HG03175 (cell line): ENCODE results near the gene GOLM1.

ENCODE experiments used
- ATAC-seq: cut with Tn5 transposase; IDR thresholded peaks from one replicate; pipeline ENCODE4 v1.9.1; 2021; ENCODE audit warnings: mild to moderate bottlenecking, moderate library complexity; ENCODE audit not compliant: unreplicated experiment

GOLM1 gene

DNA sequence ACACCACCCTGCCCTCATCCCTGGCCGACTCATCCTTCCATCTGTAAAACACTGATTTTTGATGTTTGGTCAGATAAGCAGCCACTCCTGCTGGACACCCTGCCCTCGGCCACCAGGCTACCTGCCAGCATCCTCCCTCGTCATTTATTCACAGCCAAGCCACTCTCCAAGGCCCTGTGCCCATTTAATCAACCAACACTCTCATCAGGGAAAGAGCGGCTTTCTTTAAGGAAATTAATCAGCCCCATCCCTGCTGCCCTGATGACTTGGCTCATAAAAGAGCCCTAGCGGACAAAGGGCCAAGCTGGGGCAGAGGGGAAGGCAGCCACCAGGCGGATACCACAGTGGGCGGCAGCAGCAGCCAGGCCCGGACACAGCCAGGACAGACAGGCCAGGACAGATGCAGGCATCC, 52.4 kb downstream of the GOLM1 start:
- ATAC-seq: no peak

DNA sequence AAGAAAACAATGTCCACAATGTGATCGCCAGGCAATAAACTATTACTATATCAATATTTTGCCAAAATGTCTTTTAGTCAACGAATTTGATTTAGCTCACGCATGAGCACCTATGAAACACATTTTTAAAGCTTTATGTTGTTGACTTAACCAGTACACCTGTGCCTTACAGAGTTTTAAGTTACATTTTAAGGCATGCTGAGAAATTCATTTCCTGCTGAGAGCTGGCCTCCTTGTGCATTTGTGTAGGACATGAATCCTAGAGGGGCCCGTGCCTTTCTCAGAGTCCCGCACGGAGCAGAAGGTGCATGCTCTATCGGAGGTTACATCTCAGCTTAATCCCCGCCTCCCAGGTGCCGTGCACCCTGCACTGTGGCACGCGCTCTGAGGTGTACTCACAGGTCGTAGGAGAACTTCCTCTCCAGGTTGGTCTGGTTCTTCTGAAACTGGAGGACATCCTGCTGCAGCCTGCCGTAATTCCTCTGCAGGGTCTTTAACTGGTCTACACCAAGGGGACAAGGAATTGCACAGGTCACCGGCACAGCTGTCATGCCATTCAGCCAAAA, 53.2 kb downstream of the GOLM1 start:
- no peak for ATAC-seq

DNA sequence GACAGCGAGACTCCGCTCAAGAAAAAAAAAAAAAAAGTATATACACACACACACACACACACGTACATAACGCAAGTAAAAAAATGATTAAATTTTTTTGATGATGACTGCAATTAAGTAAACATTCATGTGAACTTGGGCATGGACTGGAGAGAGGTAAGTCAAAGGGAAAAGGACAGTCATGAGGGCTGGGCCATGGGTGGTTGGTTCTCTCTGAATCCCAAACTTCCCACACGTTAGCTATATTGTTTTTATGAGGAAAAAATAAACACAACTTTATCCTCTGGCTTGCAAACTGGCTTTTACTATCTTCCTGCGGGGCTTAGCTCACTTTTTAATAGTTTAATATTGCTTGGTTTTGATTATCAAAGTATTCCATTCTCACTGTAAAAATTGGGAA, 53.7 kb downstream of the GOLM1 start:
- ATAC-seq: no peak

DNA sequence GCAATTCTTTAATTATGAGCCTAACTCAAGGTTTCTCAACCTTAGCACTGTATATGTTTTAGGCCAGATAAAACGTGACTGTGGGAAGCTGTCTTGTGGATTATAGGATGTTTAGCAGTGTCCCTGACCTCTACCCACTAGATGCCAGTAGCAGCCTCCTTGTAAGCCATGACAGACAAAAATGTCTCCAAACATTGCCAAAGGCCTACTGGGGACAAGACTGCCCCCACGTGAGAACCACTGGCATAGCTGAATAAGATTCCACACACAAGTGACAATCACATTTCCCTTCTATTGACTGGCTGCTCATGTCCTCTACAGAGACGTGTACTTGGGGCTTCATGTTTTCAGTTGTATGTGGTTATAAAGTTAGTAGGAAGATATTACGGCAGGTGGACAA, 55.4 kb downstream of the GOLM1 start:
- ATAC-seq: no peak

DNA sequence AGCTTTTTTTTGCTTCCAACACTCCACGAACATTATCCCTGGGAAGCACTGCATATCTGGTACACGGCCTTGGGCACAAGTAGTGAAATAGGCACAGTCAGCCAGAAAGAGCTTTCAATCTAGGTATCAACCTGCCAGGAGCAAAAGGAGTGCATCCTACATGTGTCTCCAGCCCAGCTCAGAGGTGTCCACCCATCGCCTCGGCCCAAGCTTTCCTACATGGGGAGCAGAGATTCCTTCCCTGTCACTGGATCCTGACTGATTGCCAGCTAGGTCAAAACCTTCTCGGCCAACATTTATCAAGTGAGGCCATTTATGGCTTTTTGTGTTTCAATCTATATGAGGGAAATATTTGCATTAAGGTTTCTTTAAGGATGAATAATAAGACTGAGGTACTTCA, 55.8 kb downstream of the GOLM1 start:
- ATAC-seq: no peak

DNA sequence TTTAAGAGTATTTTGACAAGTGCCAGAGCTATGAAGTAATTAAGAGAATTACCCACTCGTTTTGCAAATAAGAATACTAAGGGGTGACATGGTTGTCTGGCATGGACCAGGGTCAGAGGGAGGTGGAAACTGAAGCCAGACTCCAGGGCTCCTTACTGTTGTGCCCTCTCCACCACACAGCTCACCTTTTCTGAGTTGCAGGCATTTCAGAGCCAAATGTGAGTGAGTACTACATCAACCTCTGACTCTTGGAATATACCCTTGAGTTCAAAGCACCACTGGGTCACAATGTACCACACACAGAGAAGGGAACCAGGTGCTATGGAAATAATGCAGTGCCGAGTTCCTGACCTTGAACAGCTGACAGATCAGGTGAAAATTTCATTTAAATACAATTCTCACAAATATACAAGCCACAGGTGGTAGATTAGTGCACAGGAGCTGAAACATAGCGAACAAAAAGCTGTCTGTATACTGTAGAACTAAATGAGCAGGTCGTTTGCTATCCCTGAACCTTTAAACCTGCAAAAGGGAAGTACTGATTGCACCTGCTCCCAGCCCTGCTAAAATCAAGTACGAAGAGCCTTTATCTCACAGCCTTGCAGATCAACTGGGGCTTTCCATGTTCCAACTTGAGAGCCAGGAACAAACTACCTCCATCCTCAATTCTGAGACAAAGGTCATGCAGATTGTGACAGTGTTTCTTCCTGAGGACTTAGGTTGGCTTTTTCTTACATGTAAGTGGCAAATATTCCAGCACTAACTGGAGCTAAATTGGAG, 57.0 kb downstream of the GOLM1 start:
- ATAC-seq: no peak

DNA sequence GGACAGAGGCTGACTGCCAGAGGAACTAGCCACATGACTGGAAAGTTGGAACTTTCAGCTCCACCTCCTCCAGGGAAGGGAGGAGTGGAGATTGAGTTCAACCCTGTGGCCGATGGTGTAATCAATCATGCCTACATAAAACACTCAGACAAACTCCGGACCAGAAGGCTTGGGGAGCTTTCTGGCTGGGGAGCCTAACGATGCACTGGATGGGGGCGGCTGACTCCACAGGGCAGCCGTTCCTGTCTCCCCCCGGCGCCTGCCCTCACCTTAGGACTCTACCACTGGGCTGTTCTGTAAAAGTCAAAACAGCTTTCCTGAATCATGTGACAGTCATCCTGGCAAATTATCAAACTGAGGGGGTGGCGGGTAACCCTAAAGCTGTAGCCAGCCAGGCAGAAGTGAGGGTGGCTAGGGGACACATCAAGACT, 58.0 kb downstream of the GOLM1 start:
- ATAC-seq: no peak

DNA sequence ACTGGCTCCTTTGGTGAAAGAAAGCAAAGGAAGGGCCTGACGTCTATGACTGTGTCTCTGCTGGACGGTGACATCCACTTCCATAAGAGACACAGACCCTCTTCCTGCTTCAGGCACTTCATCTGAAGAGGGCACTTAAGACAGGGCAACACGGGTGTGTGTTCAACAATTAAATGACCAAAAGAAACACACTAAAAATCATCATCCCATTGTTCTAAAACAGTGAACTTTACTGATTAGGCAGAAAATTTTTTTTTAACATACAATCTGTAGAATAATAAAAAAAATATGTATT, 58.5 kb downstream of the GOLM1 start:
- no peak for ATAC-seq

DNA sequence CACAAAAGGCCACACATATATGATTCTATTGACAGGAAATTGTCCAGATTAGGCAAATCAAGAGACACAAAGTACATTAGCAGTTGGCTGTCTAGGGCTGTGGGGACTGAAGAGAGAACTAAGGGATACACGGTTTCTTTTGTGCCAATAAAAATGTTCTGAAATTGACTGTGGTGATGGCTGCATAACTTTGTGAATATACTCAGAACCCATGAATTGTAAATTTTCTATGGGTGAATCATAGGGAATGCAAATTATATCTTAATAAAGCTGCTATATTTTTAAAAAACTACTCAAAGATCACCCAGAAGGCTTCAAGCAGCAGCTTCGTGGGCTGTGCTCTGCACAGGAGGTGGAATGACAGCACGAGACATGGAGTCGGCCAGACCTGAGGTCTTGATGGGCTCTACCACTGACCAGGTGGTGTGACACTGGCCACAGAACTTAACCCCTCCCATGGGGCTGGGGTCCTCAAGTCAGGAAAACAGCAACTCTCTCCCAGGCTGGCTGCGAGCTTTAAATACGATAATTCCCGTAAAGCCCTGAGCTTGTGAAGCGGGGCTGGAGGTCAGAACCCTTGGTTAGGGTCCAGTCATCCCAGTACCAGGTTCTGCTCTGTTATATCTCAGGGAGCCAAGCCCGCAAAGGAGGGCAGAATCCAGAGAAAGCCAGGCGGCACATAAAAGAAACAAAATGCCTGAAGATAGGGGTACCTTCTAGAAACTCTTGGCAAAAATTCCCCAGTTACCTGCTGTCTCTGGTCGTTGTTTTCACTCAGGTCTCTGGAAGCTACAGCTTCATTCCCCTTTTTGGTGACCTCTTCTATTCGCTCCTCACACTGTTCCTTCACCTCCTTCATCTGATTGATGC, 59.1 kb downstream of the GOLM1 start:
- no peak for ATAC-seq

DNA sequence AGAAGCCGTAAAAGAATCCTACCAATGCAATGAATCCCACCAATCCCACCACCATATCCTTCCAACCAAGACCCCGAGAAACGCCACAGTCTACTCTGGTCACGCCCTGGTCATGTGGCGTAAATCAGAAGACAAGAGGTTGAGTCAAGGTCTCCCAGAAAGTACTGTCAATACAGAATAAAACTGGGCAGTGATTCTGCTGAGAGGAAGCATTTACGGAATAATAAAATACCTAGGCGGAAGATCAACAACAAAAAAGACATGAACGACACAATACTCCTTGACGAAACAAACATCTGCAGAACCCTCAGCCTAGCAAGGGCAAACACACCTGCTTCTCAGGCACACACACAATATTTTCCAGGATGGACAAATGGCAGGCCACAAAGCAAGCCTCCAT, 62.8 kb downstream of the GOLM1 start:
- no peak for ATAC-seq

DNA sequence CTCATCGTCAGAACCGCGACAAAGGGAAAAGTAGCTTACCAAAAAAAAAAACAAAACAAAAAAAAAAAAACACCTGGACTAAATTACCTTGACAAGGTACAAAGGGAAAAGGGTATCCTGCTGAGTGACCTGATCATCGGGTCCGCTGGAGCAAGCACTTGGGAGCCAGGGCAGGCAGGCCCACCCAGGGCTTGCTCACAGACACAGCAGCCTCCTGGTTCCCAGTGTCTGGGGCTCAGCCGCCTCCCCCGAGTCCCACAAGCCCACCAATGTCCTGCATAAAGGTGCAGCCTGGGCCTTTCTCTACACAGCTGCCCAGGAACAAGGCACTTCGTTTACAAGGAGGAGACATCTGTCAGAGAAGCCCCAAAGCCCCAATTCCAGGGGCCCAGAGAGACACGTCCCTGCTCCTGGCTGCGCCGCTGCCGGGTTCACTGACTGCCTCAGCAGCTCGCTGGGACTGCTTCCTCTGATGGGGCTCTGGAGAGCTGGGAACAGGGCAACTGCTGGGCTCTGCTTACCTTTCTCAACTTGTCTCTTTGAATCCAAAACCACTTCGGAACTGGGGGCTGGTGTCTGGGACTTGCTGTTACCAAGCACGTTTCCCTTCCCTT, 63.4 kb downstream of the GOLM1 start:
- no peak for ATAC-seq

DNA sequence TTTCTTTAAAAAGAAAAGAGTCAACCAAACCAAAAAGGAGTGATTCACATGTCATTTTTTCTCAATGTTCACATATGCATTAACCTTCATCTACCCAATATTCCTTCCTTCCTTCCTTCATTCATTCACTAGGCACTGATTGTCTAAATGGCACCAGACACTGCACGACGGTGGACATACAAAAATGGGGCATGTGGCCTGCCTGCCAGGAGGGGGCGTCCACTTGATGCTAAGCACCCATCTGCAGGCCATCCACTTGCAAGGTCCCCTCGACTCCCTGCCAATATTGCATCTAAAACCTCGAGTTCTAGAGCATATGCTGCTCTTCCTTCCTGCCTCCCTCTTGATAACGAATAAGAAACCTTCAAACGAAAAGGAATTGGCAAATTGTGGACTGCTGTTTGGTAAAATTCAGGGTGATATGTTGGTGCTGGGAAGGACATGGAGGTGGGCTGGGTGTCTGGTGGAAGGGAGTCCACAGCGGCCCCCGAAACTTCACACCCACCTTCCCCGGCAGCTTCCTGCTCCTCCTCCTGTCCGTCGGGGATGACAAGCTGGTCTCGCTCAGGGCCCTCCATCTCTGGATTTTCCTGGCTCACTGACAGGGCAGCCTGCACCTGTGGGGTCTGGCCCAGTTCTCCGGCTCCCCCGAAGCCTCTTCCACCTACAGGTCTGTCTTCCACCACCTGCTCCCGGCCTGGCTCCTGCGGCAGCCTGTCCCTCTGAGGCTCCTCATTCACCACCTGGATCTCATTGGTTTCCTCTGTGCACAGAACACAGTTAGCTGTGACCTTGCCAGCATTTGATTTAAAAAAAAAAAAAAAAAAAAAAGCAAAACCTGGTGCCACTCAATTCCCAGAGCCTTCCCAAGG, 64.3 kb downstream of the GOLM1 start:
- ATAC-seq: no peak

DNA sequence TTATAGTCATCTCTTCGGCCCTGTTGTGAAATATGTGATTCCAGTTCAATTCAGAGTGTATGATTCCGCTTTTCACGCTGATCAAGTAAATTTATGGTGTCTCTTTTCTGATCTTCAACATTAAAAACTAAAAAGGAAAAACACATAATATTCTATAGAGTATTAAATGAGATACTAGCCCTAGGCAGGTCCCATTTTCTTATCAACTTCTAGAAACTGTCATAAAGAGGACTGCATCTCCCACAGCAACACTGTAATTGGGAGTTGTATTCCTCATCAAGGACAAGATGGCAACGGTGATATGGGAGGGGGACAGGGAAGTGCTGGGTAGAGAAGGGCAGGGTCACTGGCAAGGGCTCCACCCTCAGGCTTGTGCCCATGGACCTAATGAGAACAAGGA, 71.6 kb downstream of the GOLM1 start:
- ATAC-seq: no peak

DNA sequence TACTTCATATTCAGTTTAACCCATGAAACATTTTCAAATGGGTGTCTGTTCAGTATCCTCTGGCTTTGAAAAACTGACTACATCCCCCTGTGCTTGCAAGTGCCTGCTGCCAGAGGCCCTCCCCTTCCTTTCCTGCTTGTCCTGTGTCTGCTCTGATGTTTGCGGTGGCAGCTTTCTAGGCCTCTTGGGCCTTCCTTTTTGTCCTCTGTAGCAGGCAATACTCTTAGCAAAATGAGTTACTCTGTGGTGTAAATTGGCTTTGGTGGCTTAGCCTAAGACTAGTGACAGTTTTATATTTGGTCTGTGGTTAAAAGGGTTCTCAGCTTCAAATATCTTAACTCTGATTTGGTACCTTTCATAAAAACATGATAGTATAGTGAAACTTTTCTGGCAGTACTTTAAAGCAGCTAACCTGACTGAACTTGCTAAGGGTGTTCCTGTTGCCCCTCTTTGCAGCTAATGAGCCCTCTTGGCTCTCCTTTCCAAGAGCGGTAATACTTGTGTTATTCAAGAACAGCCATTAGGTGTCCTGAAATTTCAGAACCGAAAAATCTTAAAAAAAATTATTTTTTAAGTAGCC, 76.6 kb downstream of the GOLM1 start:
- no peak for ATAC-seq

DNA sequence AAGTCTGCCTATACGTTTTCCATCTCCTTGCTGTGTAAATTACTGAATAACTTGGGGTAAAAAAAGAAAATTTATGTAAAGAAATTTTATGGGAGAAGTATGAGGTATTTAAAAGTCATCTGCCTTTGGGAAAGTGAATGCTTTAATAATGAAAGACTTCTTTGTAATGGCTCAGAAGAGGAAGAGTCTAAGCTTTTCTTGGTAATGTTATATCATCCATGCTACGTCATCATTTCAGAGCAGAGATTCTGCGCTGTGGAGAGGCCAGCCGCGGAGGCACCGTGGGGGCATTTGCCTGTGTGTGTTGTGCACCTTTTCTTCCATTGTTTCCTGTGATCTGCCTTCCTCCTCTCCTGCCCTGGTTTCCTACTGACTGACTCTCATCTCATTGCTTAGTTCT, 78.2 kb downstream of the GOLM1 start:
- ATAC-seq: no peak

DNA sequence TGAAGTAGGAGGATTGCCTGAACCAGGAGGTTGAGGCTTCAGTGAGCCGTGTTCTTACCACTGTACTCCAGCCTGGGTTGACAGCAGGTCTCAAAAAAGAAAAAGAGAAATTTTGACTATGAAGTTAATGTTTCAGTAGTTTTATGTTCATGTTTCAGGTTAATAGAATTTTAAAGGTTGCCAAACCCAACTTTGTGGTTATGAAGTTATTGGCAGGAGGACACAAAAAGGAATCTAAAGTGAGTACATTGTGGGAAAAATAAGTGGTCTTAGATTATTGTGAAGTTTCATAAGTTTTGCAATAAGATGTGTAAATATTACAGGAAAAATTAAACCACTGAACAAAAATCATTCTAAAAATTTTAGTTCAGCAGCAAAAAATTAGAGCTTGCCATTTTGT, 78.6 kb downstream of the GOLM1 start:
- ATAC-seq: no peak

DNA sequence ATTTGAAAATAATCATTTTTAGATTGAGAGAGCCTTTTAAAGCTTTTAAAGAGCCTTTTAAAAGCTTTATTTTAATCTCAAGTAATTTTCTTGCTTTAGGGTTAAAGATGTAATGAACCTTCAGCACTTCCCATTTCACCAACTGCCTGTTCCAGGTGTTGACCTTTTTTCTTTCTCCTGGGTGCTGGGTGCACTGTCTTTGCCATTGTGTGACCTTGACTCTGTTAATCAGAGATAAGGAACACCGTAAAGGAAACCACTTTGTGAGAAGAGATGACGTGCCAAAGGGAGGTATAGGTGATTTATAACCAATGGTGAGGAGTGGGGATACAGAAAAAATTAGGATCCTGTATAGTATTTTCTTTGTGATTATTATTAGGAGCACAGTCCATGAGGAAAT, 90.2 kb downstream of the GOLM1 start:
- no peak for ATAC-seq

DNA sequence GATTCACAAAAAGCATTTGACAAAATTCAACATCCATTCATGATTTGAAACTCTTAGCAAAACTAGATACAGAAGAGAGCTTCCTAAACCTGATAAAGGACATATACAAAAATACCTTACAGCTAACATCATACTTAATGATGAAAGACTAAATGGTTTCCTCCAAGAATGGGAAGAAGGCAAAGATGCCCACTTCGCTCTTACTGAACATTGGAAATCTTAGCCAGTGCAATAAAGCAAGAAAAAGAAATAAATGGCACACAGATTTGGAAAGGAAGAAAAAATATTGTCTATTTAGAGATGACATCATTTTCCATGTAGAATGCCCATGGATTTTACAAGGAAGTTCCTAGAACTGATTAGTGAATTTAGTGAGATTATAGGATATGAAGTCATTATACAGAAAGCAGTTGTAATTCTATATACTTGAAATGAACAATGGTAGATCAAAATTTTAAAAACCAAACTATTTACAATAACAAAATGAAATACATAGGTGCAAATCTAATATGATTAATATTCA, 94.0 kb downstream of the GOLM1 start:
- no peak for ATAC-seq

DNA sequence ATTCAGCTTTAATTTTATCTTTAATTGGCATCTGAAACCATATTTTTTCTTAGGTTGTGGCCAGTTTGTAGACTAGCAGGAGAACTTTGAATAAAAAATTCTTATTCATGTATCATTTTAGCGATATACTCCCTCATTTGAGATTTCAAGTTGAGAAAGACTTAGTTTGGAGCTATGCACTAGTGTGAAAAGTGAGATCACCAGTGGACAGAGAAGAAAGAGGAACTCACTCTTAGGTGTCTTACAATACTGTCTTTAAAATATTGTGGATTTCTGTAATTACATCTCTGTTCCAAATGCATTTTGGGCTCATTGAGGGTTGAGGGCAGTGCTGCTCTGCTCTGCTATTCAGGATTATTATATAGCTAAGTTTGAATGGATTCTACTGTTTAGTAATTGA, 103.8 kb downstream of the GOLM1 start:
- no peak for ATAC-seq

DNA sequence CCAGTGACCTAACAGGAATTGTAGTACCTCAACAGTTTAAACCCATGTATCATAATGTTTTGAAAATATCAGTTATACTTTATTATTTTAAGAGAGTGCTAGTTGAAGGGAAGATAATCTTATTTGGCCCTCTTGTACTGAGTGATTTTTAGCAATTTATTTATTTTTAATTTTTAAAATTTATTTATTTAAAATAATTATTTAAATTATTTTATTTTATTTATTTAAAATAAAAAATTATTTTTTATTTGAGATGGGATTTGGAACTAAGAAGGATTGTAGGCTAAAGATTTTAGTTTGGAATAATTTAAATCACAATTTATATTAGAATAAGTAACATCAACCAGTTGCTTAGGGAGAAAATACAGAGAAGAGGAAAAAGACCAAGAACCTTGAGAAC, 104.3 kb downstream of the GOLM1 start:
- no peak for ATAC-seq
